Naive thymus-derived CD8-positive, alpha-beta T cell (primary cell): ENCODE data around the gene GALNT2. TPM values are rescaled to one million over a fixed set of nuclear protein-coding genes. Genes with fewer than 3 reads are reported as not detected.

Experiments
- ATAC-seq, 2 donors: fragments of 150-1000 bp; cut with Tn5 transposase in 1 of 2; sonication (Bioruptor Pico), chemical (Tn5 transposase) in 1 of 2; 1 replicate in 1 of 2; 2 replicates in 1 of 2; pipeline ENCODE4 v1.10.0; 2021; ENCODE audit warnings: mild to moderate bottlenecking in 2 of 2, moderate library complexity in 2 of 2
- POLR2A ChIA-PET: fragments of 350-600 bp; sonication (Branson Sonifier 250); formaldehyde crosslinking; loops from one replicate; lab custom pipeline; 2021; ENCODE audit warnings: antibody characterized with exemption; lab: Charles Lee
- DNase-seq, 10 donors: peaks; one replicate each; pipeline versions ENCODE4 v3.0.0 to v3.0.0-alpha.2; 2020 to 2022
- H3K27ac Mint-ChIP-seq, 10 donors: one replicate each; pipeline ENCODE4 v1.8.0; 2020 to 2022; ENCODE audit warnings: mild to moderate bottlenecking in 10 of 10, mixed read lengths in 10 of 10, moderate library complexity in 4 of 10, inconsistent platforms in 1 of 10
- H3K27me3 Mint-ChIP-seq, 5 donors: one replicate each; pipeline ENCODE4 v1.8.0; 2021 to 2022; ENCODE audit warnings: mixed read lengths in 5 of 5
- H3K36me3 Mint-ChIP-seq, 3 donors: one replicate each; pipeline ENCODE4 v1.8.0; 2020 to 2022; ENCODE audit warnings: mixed read lengths in 3 of 3, mild to moderate bottlenecking in 2 of 3, inconsistent platforms in 1 of 3
- H3K4me1 Mint-ChIP-seq, 4 donors: one replicate each; pipeline ENCODE4 v1.8.0; 2021 to 2022; ENCODE audit warnings: mixed read lengths in 4 of 4
- H3K4me3 Mint-ChIP-seq, 10 donors: one replicate each; pipeline ENCODE4 v1.8.0; 2020 to 2022; ENCODE audit warnings: mild to moderate bottlenecking in 10 of 10, mixed read lengths in 10 of 10, moderate library complexity in 6 of 10, inconsistent platforms in 1 of 10
- H3K9me3 Mint-ChIP-seq, 9 donors: one replicate each; pipeline ENCODE4 v1.8.0; 2020 to 2022; ENCODE audit warnings: mixed read lengths in 9 of 9, mild to moderate bottlenecking in 3 of 9, inconsistent platforms in 1 of 9, moderate library complexity in 1 of 9
- polyA plus RNA-seq, 3 donors: library from polyadenylated mRNA; unstranded; fragments of 300-500 nt; fragmentation: Illumina TruSeq; gene quantifications; one replicate each; pipeline ENCODE4 v1.2.3, GENCODE V29; 2021
- total RNA-seq, 8 experiments: library from RNA in 2 of 8; stranded (reverse) in 2 of 8; gene quantifications; one replicate each; pipeline ENCODE4 v1.2.3 and lab custom pipeline; 2021 to 2026

Gene GALNT2
- total and polyA plus RNA-seq, 5 experiments from 2014 or later: 10.7 to 22.2 (median 15.3) TPM

GRCh38 chr1:230186003-230186863 lies 119.2 kb downstream of the GALNT2 start:
- ATAC-seq: no peak
- DNase-seq: no peak
- peaks cover 0 to 11% (median 5%) of the 10 kb centered on the region in 9 donors for H3K9me3 Mint-ChIP-seq
- H3K4me3 Mint-ChIP-seq: peak overlapping the region in 5 of 10 donors; percentile 28 to 58 (median 42)
- peaks cover 11 to 25% (median 21%) of the 10 kb centered on the region in 3 donors for H3K36me3 Mint-ChIP-seq
- H3K27me3 Mint-ChIP-seq: no peaks in the 10 kb centered on the region
- peaks cover 25 to 60% (median 57%) of the 10 kb centered on the region in 4 donors for H3K4me1 Mint-ChIP-seq
- POLR2A ChIA-PET: no interaction called here
- peak overlapping the region in 5 of 10 donors; percentile 21 to 82 (median 34) for H3K27ac Mint-ChIP-seq

GRCh38 chr1:230186874-230187273 lies 119.8 kb downstream of the GALNT2 start:
- peak overlapping the region in 9 of 10 donors; percentile 2 to 58 (median 35) for H3K4me3 Mint-ChIP-seq
- POLR2A ChIA-PET: no interaction called here
- H3K9me3 Mint-ChIP-seq: peaks cover 0 to 11% (median 5%) of the 10 kb centered on the region in 9 donors
- H3K27me3 Mint-ChIP-seq: no peaks in the 10 kb centered on the region
- peaks cover 25 to 65% (median 57%) of the 10 kb centered on the region in 4 donors for H3K4me1 Mint-ChIP-seq
- peak overlapping the region in 9 of 10 donors; percentile 6 to 82 (median 21) for H3K27ac Mint-ChIP-seq
- peak in 3 of 10 donors; percentile 11 to 22 (median 18) for DNase-seq
- peaks cover 11 to 25% (median 21%) of the 10 kb centered on the region in 3 donors for H3K36me3 Mint-ChIP-seq
- peak; percentile 47 to 72 for ATAC-seq

- POLR2A ChIA-PET: no interaction called here
- peaks cover 11 to 28% (median 21%) of the 10 kb centered on the region in 3 donors for H3K36me3 Mint-ChIP-seq
- no peaks in the 10 kb centered on the region for H3K27me3 Mint-ChIP-seq
- peak overlapping the region in 9 of 10 donors; percentile 2 to 58 (median 35) for H3K4me3 Mint-ChIP-seq
- peak overlapping the region in 9 of 10 donors; percentile 6 to 82 (median 26) for H3K27ac Mint-ChIP-seq
- no peak for DNase-seq
- H3K9me3 Mint-ChIP-seq: peaks cover 0 to 11% (median 5%) of the 10 kb centered on the region in 9 donors
- peaks cover 25 to 68% (median 58%) of the 10 kb centered on the region in 4 donors for H3K4me1 Mint-ChIP-seq
- no peak for ATAC-seq
Measured at GRCh38 chr1:230187290-230187689, 120.3 kb downstream of the GALNT2 start.

- Mint-ChIP-seq H3K36me3 (peaks cover 11 to 36% (median 12%) of the 10 kb centered on the region in 3 donors), H3K4me1 (peaks cover 29 to 75% (median 61%) of the 10 kb centered on the region in 4 donors), H3K27me3 (no peaks in the 10 kb centered on the region), H3K9me3 (peaks cover 0 to 11% (median 5%) of the 10 kb centered on the region in 9 donors), H3K4me3 (no peak overlapping the region), H3K27ac (peak overlapping the region in 3 of 10 donors; percentile 44 to 65 (median 61))
- DNase-seq (no peak), ATAC-seq (no peak)
- POLR2A ChIA-PET: no interaction called here
Measured at GRCh38 chr1:230188826-230189225, 121.8 kb downstream of the GALNT2 start.

GRCh38 chr1:230189341-230189740 lies 122.3 kb downstream of the GALNT2 start:
- Mint-ChIP-seq H3K4me1 (peaks cover 32 to 75% (median 64%) of the 10 kb centered on the region in 4 donors), H3K4me3 (no peak overlapping the region), H3K36me3 (peaks cover 8 to 31% (median 10%) of the 10 kb centered on the region in 3 donors), H3K9me3 (peaks cover 0 to 8% (median 4%) of the 10 kb centered on the region in 9 donors), H3K27ac (peak overlapping the region in 3 of 10 donors; percentile 1 to 61 (median 51)), H3K27me3 (no peaks in the 10 kb centered on the region)
- ATAC-seq: no peak
- peak in 2 of 10 donors; percentile 10 to 33 for DNase-seq
- POLR2A ChIA-PET: no interaction called here

GRCh38 chr1:230189824-230190223 lies 122.8 kb downstream of the GALNT2 start:
- POLR2A ChIA-PET: no interaction called here
- no peak for DNase-seq
- Mint-ChIP-seq H3K4me3 (peak overlapping the region in 1 of 10 donors; percentile 6), H3K27me3 (no peaks in the 10 kb centered on the region), H3K27ac (peak overlapping the region in 4 of 10 donors; percentile 1 to 51 (median 42)), H3K36me3 (peaks cover 4 to 30% (median 5%) of the 10 kb centered on the region in 3 donors), H3K9me3 (peaks cover 0 to 3% (median 1%) of the 10 kb centered on the region in 9 donors), H3K4me1 (peaks cover 33 to 74% (median 65%) of the 10 kb centered on the region in 4 donors)
- ATAC-seq: no peak

- Mint-ChIP-seq H3K4me3 (no peak overlapping the region), H3K36me3 (peaks cover 0 to 23% (median 4%) of the 10 kb centered on the region in 3 donors), H3K27me3 (no peaks in the 10 kb centered on the region), H3K27ac (peak overlapping the region in 2 of 10 donors; percentile 9 to 53), H3K9me3 (no peaks in the 10 kb centered on the region), H3K4me1 (peaks cover 26 to 67% (median 54%) of the 10 kb centered on the region in 4 donors)
- ATAC-seq: no peak
- POLR2A ChIA-PET: no interaction called here
- no peak for DNase-seq
Measured at GRCh38 chr1:230191079-230191804, 124.2 kb downstream of the GALNT2 start.

GRCh38 chr1:230191855-230192254 lies 124.8 kb downstream of the GALNT2 start:
- H3K27ac Mint-ChIP-seq: peak overlapping the region in 1 of 10 donors; percentile 4
- H3K27me3 Mint-ChIP-seq: no peaks in the 10 kb centered on the region
- H3K4me1 Mint-ChIP-seq: peaks cover 25 to 64% (median 48%) of the 10 kb centered on the region in 4 donors
- H3K4me3 Mint-ChIP-seq: no peak overlapping the region
- peaks cover 0 to 23% (median 4%) of the 10 kb centered on the region in 3 donors for H3K36me3 Mint-ChIP-seq
- H3K9me3 Mint-ChIP-seq: no peaks in the 10 kb centered on the region
- POLR2A ChIA-PET: no interaction called here
- no peak for ATAC-seq
- DNase-seq: no peak

- POLR2A ChIA-PET: no interaction called here
- H3K4me3 Mint-ChIP-seq: peak overlapping the region in 3 of 10 donors; percentile 4 to 85 (median 68)
- ATAC-seq: no peak
- peaks cover 0 to 22% (median 4%) of the 10 kb centered on the region in 3 donors for H3K36me3 Mint-ChIP-seq
- peak in 1 of 10 donors; percentile 18 for DNase-seq
- peak overlapping the region in 3 of 10 donors; percentile 16 to 94 (median 72) for H3K27ac Mint-ChIP-seq
- no peaks in the 10 kb centered on the region for H3K27me3 Mint-ChIP-seq
- H3K4me1 Mint-ChIP-seq: peaks cover 20 to 49% (median 25%) of the 10 kb centered on the region in 4 donors
- no peaks in the 10 kb centered on the region for H3K9me3 Mint-ChIP-seq
Measured at GRCh38 chr1:230194525-230194924, 127.5 kb downstream of the GALNT2 start.

- ATAC-seq (no peak), DNase-seq (no peak)
- no peaks in the 10 kb centered on the region for H3K9me3 Mint-ChIP-seq
- peak overlapping the region in 3 of 10 donors; percentile 16 to 94 (median 80) for H3K27ac Mint-ChIP-seq
- POLR2A ChIA-PET: no interaction called here
- H3K4me3 Mint-ChIP-seq: peak overlapping the region in 3 of 10 donors; percentile 13 to 85 (median 68)
- H3K27me3 Mint-ChIP-seq: no peaks in the 10 kb centered on the region
- peaks cover 0 to 23% (median 4%) of the 10 kb centered on the region in 3 donors for H3K36me3 Mint-ChIP-seq
- peaks cover 16 to 43% (median 22%) of the 10 kb centered on the region in 4 donors for H3K4me1 Mint-ChIP-seq
Measured at GRCh38 chr1:230195199-230195598, 128.2 kb downstream of the GALNT2 start.

- peaks cover 0 to 28% (median 8%) of the 10 kb centered on the region in 3 donors for H3K36me3 Mint-ChIP-seq
- no peak for ATAC-seq
- no peak for DNase-seq
- no peaks in the 10 kb centered on the region for H3K9me3 Mint-ChIP-seq
- POLR2A ChIA-PET: no interaction called here
- H3K27ac Mint-ChIP-seq: peak overlapping the region in 2 of 10 donors; percentile 21 to 80
- H3K4me3 Mint-ChIP-seq: no peak overlapping the region
- H3K27me3 Mint-ChIP-seq: no peaks in the 10 kb centered on the region
- peaks cover 16 to 37% (median 19%) of the 10 kb centered on the region in 4 donors for H3K4me1 Mint-ChIP-seq
Measured at GRCh38 chr1:230196077-230196476, 129.0 kb downstream of the GALNT2 start.
